SU-DHL-6 (cell line): ENCODE measurements around the gene INO80C.

Experiments
- H2AFZ ChIP-seq: fragments of 200-600 bp; sonication (generic); 2 replicates; pipeline ENCODE4 v1.6.1; 2014; ENCODE audit warnings: low read depth, mild to moderate bottlenecking, moderate library complexity, mixed read lengths, antibody characterized with exemption, low read length; ENCODE audit not compliant: severe bottlenecking
- H3F3A ChIP-seq: fragments of 200-600 bp; shearing (Covaris generic); 2 replicates; pipeline ENCODE4 v1.6.0; 2016; ENCODE audit warnings: antibody characterized with exemption, mild to moderate bottlenecking; ENCODE audit not compliant: insufficient read depth
- H3K27ac ChIP-seq: fragments of 200-600 bp; sonication (generic); 2 replicates; pipeline ENCODE4 v1.5.1; 2016; ENCODE audit warnings: low read depth, mild to moderate bottlenecking, low read length, moderate library complexity, mixed read lengths
- H3K27me3 ChIP-seq: fragments of 200-600 bp; sonication (generic), shearing (Covaris generic); 2 replicates; pipeline ENCODE4 v1.6.0; 2014; ENCODE audit warnings: mild to moderate bottlenecking, low read length
- H3K36me3 ChIP-seq: fragments of 200-600 bp; sonication (generic); 2 replicates; pipeline ENCODE4 v1.6.1; 2014; ENCODE audit warnings: mild to moderate bottlenecking, low read length, mixed read lengths
- H3K4me2 ChIP-seq: fragments of 300-600, 200-600 bp; shearing (Covaris generic), sonication (generic); 2 replicates; pipeline ENCODE4 v1.6.0; 2014; ENCODE audit warnings: low read length, low read depth, mild to moderate bottlenecking; ENCODE audit not compliant: poor library complexity, severe bottlenecking
- H3K4me3 ChIP-seq: fragments of 200-600 bp; sonication (generic); 2 replicates; pipeline ENCODE4 v1.5.1; 2014; ENCODE audit warnings: antibody characterized with exemption, low read length, mild to moderate bottlenecking, mixed read lengths; ENCODE audit not compliant: insufficient read depth, poor library complexity, severe bottlenecking
- H3K79me2 ChIP-seq: fragments of 200-600 bp; sonication (generic); 2 replicates; pipeline ENCODE4 v1.6.1; 2014; ENCODE audit warnings: mild to moderate bottlenecking, low read length, moderate library complexity; ENCODE audit not compliant: insufficient read depth
- H3K9ac ChIP-seq: fragments of 200-600 bp; sonication (generic); 2 replicates; pipeline ENCODE4 v1.7.0; 2014; ENCODE audit warnings: mild to moderate bottlenecking, low read length
- H3K9me2 ChIP-seq: fragments of 200-600 bp; sonication (generic); replicated peaks from 2 replicates; pipeline ENCODE4 v1.6.1; 2014; ENCODE audit warnings: low read length; ENCODE audit not compliant: insufficient read depth
- H3K9me3 ChIP-seq: fragments of 200-600 bp; sonication (generic); 2 replicates; pipeline ENCODE4 v1.6.1; 2014; ENCODE audit warnings: low read length, mixed read lengths; ENCODE audit not compliant: insufficient read depth
- H4K20me1 ChIP-seq: fragments of 200-600 bp; sonication (generic); 2 replicates; pipeline ENCODE4 v1.6.1; 2014; ENCODE audit warnings: low read depth, mild to moderate bottlenecking, antibody characterized with exemption, low read length, moderate library complexity, mixed read lengths
- EZH2phosphoT487 ChIP-seq: fragments of 200-600 bp; sonication (generic), shearing (Covaris generic); conservative IDR thresholded peaks from 2 replicates; pipeline ENCODE4 v1.6.1; 2018; ENCODE audit warnings: mild to moderate bottlenecking, antibody characterized with exemption, low read length, moderate library complexity, mixed read lengths
- TF ChIP-seq, protein P1 (sequence below): fragments of 200-600 bp; sonication (generic); IDR thresholded peaks from one replicate; pipeline ENCODE4 v1.5.1; 2017; ENCODE audit warnings: antibody characterized with exemption, mild to moderate bottlenecking, low read length, moderate library complexity; ENCODE audit not compliant: insufficient read depth, poor library complexity, severe bottlenecking

INO80C gene

GRCh38 chr18:35418610-35419009, 79.2 kb downstream of the INO80C start:
- no peak overlapping the region for H2AFZ ChIP-seq
- peaks cover 6% of the 10 kb centered on the region; the same call in 1 of the 2 replicates for H3K9me3 ChIP-seq
- no peaks in the 10 kb centered on the region for H3K79me2 ChIP-seq
- H3F3A ChIP-seq: peaks cover 9% of the 10 kb centered on the region
- H3K27ac ChIP-seq: no peak overlapping the region
- no peaks in the 10 kb centered on the region for H4K20me1 ChIP-seq
- no peak overlapping the region for H3K9ac ChIP-seq
- H3K4me2 ChIP-seq: no peak overlapping the region
- no peak for TF ChIP-seq EZH2phosphoT487
- TF ChIP-seq, protein P1, sequence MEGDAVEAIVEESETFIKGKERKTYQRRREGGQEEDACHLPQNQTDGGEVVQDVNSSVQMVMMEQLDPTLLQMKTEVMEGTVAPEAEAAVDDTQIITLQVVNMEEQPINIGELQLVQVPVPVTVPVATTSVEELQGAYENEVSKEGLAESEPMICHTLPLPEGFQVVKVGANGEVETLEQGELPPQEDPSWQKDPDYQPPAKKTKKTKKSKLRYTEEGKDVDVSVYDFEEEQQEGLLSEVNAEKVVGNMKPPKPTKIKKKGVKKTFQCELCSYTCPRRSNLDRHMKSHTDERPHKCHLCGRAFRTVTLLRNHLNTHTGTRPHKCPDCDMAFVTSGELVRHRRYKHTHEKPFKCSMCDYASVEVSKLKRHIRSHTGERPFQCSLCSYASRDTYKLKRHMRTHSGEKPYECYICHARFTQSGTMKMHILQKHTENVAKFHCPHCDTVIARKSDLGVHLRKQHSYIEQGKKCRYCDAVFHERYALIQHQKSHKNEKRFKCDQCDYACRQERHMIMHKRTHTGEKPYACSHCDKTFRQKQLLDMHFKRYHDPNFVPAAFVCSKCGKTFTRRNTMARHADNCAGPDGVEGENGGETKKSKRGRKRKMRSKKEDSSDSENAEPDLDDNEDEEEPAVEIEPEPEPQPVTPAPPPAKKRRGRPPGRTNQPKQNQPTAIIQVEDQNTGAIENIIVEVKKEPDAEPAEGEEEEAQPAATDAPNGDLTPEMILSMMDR: no peak
- H3K36me3 ChIP-seq: no peaks in the 10 kb centered on the region
- H3K4me3 ChIP-seq: no peak overlapping the region
- no peaks in the 10 kb centered on the region for H3K27me3 ChIP-seq
- H3K9me2 ChIP-seq: no peaks in the 10 kb centered on the region
